Pulmonary artery endothelial cell (primary cell): ENCODE results near the gene S100A12. TPM values are rescaled to one million over a fixed set of nuclear protein-coding genes. Genes with fewer than 3 reads are reported as not detected.

ENCODE experiments used
- DNase-seq: peaks from one replicate; pipeline ENCODE4 v3.0.0-alpha.2; 2011; ENCODE audit warnings: low read depth, low spot score
- total RNA-seq: library from RNA; depleted of rRNA; stranded (reverse); fragments of >200 nt; gene quantifications from 2 replicates; pipeline ENCODE4 v1.2.3, GENCODE V29; 2014

The S100A12 gene
- total RNA-seq, 1 donor from 2014 or later, result not detected

- no peak for DNase-seq
These were observed 21.9 kb upstream of the S100A12 start for GRCh38 chr1:153397051-153397923.

- DNase-seq, result no peak
These were observed 21.0 kb upstream of the S100A12 start for GRCh38 chr1:153396461-153396860.

GRCh38 chr1:153395776-153396175 lies 20.4 kb upstream of the S100A12 start:
- no peak for DNase-seq

- no peak for DNase-seq
These were observed 19.8 kb upstream of the S100A12 start for GRCh38 chr1:153395136-153395685.

GRCh38 chr1:153394391-153394790 lies 19.0 kb upstream of the S100A12 start:
- DNase-seq, result no peak

- DNase-seq, result no peak
These were observed 18.5 kb upstream of the S100A12 start for GRCh38 chr1:153393926-153394325.

- DNase-seq, result no peak
These were observed 17.4 kb upstream of the S100A12 start for GRCh38 chr1:153392822-153393221.

- no peak for DNase-seq
These were observed 16.8 kb upstream of the S100A12 start for GRCh38 chr1:153392258-153392657.

GRCh38 chr1:153390938-153391710 lies 15.7 kb upstream of the S100A12 start, which contains the start of gene S100A8:
Gene S100A8, minus strand, starts transcription at chr1:153391073. Its CDS starts 538 bp downstream, at chr1:153390535.
- no peak for DNase-seq

- DNase-seq, result no peak
These were observed 14.8 kb upstream of the S100A12 start for GRCh38 chr1:153389973-153390879.

- no peak for DNase-seq
These were observed 14.0 kb upstream of the S100A12 start for GRCh38 chr1:153389401-153389800.

GRCh38 chr1:153387785-153388184 lies 12.4 kb upstream of the S100A12 start:
- DNase-seq, result no peak

GRCh38 chr1:153387001-153387400 lies 11.6 kb upstream of the S100A12 start:
- no peak for DNase-seq

- no peak for DNase-seq
These were observed 11.1 kb upstream of the S100A12 start for GRCh38 chr1:153386500-153386901.

GRCh38 chr1:153384958-153385580 lies 9.6 kb upstream of the S100A12 start:
- no peak for DNase-seq

- DNase-seq, result no peak
These were observed 5.3 kb upstream of the S100A12 start for GRCh38 chr1:153380711-153381110.

- DNase-seq, result no peak
These were observed 4.2 kb upstream of the S100A12 start for GRCh38 chr1:153379591-153379990.

GRCh38 chr1:153374071-153374470 lies 1.4 kb downstream of the S100A12 start:
- no peak for DNase-seq

- DNase-seq, result no peak
These were observed 2.9 kb downstream of the S100A12 start for GRCh38 chr1:153372571-153372970.

- no peak for DNase-seq
These were observed 4.2 kb downstream of the S100A12 start for GRCh38 chr1:153371231-153371630.

GRCh38 chr1:153370146-153370545 lies 5.3 kb downstream of the S100A12 start:
- no peak for DNase-seq
